H1 (cell line): ENCODE data around the gene A3GALT2. TPM values are rescaled to one million over a fixed set of nuclear protein-coding genes. Genes with fewer than 3 reads are reported as not detected.
A peak's percentile ranks its signal among the peaks of the same experiment; 100 is the strongest.

Source experiments
- CTCF ChIA-PET: fragments of 300-600 bp; sonication (Branson Sonifier 250); formaldehyde crosslinking; loops from one replicate; lab custom pipeline; 2021; ENCODE audit not compliant: partially characterized antibody; lab: Charles Lee
- POLR2A ChIA-PET: fragments of 300-600 bp; sonication (Branson Sonifier 250); formaldehyde crosslinking; loops from one replicate; lab custom pipeline; 2021; ENCODE audit warnings: inconsistent platforms; ENCODE audit not compliant: partially characterized antibody; lab: Charles Lee
- DNase-seq, 2 experiments: peaks; one replicate each; pipeline versions ENCODE4 v3.0.0 to v3.0.0-alpha.2; 2010 to 2022; ENCODE audit warnings: low spot score in 2 of 2, low read depth in 1 of 2, mixed read lengths in 1 of 2
- FAIRE-seq: peaks from 2 replicates; lab custom pipeline; 2011; peaks lifted over from hg19 to GRCh38; lab: Jason Lieb, UNC
- H2AFZ ChIP-seq: 2 replicates; pipeline ENCODE4 v1.8.1; 2012; ENCODE audit warnings: low read length, inconsistent platforms
- H2AK5ac ChIP-seq: 2 replicates; pipeline ENCODE4 v1.6.1; 2013; ENCODE audit warnings: low read depth, low read length
- H2BK120ac ChIP-seq: replicated peaks from 2 replicates; pipeline ENCODE3; 2013; ENCODE audit warnings: low read depth, low read length, inconsistent platforms
- H2BK12ac ChIP-seq: 2 replicates; pipeline ENCODE4 v1.6.1; 2013; ENCODE audit warnings: low read depth, low read length
- H2BK15ac ChIP-seq: 2 replicates; pipeline ENCODE4 v1.6.1; 2013; ENCODE audit warnings: low read length
- H2BK20ac ChIP-seq: 2 replicates; pipeline ENCODE4 v1.6.1; 2013; ENCODE audit warnings: low read length
- H2BK5ac ChIP-seq: 2 replicates; pipeline ENCODE4 v1.6.1; 2013; ENCODE audit warnings: low read depth, low read length
- H3K14ac ChIP-seq: 2 replicates; pipeline ENCODE4 v1.6.1; 2013; ENCODE audit warnings: inconsistent platforms; ENCODE audit not compliant: insufficient read length
- H3K18ac ChIP-seq: 2 replicates; pipeline ENCODE4 v1.6.1; 2013; ENCODE audit warnings: low read length; ENCODE audit errors: extremely low read depth
- H3K23ac ChIP-seq: 2 replicates; pipeline ENCODE4 v1.6.1; 2013; ENCODE audit warnings: inconsistent platforms; ENCODE audit not compliant: insufficient read length
- H3K23me2 ChIP-seq: 2 replicates; pipeline ENCODE4 v1.6.1; 2013; ENCODE audit warnings: low read depth, low read length
- H3K27ac ChIP-seq: 2 replicates; pipeline ENCODE4 v1.6.1; 2011; ENCODE audit warnings: low read depth, low read length, inconsistent platforms
- H3K27me3 ChIP-seq, 4 experiments: replicated peaks in 1 of 4; 1 replicate in 1 of 4; 2 replicates in 3 of 4; pipeline versions ENCODE4 v1.6.1 to v1.8.1; 2011 to 2013; ENCODE audit warnings: low read length in 3 of 4, mild to moderate bottlenecking in 3 of 4, inconsistent platforms in 2 of 4, mixed read lengths in 2 of 4, moderate library complexity in 1 of 4; ENCODE audit not compliant: control insufficient read depth in 3 of 4, insufficient read depth in 3 of 4; ENCODE audit errors: extremely low read depth in 1 of 4
- H3K36me3 ChIP-seq, 4 experiments: 2 replicates each; pipeline versions ENCODE4 v1.6.1 to v1.8.1; 2011 to 2013; ENCODE audit warnings: mild to moderate bottlenecking in 4 of 4, low read length in 3 of 4, moderate library complexity in 2 of 4, control low read depth in 1 of 4, inconsistent platforms in 1 of 4; ENCODE audit not compliant: insufficient read depth in 4 of 4, control insufficient read depth in 2 of 4
- H3K4ac ChIP-seq: replicated peaks from 2 replicates; pipeline ENCODE3; 2013; ENCODE audit warnings: low read length, low read depth, mixed read lengths, inconsistent platforms; ENCODE audit not compliant: insufficient read length
- H3K4me1 ChIP-seq, 4 experiments: replicated peaks in 1 of 4; 1 replicate in 1 of 4; 2 replicates in 3 of 4; pipeline versions ENCODE4 v1.6.1 to v1.8.1; 2011 to 2013; ENCODE audit warnings: low read length in 3 of 4, inconsistent platforms in 2 of 4, mixed read lengths in 1 of 4; ENCODE audit not compliant: insufficient read depth in 4 of 4, control insufficient read depth in 3 of 4
- H3K4me2 ChIP-seq, 2 experiments: 2 replicates each; pipeline versions ENCODE4 v1.6.1 to v1.8.1; 2011 to 2013; ENCODE audit warnings: low read depth in 2 of 2, low read length in 2 of 2, control low read depth in 1 of 2, inconsistent platforms in 1 of 2, mild to moderate bottlenecking in 1 of 2; ENCODE audit not compliant: insufficient read depth in 1 of 2
- H3K4me3 ChIP-seq, 4 experiments: fragments of 200-600, 300-600 bp in 1 of 4; sonication (generic), shearing (Covaris generic), sonication (Bioruptor Twin) in 1 of 4; 2 replicates each; pipeline versions ENCODE4 v1.5.1 to v1.8.1; 2011 to 2016; ENCODE audit warnings: low read length in 4 of 4, low read depth in 3 of 4, control low read depth in 2 of 4, inconsistent platforms in 2 of 4, mild to moderate bottlenecking in 2 of 4, mixed read lengths in 1 of 4, moderate library complexity in 1 of 4; ENCODE audit not compliant: insufficient read depth in 2 of 4; ENCODE audit errors: extremely low read depth in 1 of 4
- H3K56ac ChIP-seq: replicated peaks from 2 replicates; pipeline ENCODE3; 2013; ENCODE audit warnings: low read depth, mild to moderate bottlenecking, mixed read lengths, low read length, inconsistent platforms; ENCODE audit not compliant: insufficient read length
- H3K79me1 ChIP-seq: 2 replicates; pipeline ENCODE4 v1.6.1; 2013; ENCODE audit warnings: low read depth, low read length, control low read depth
- H3K79me2 ChIP-seq, 2 experiments: 2 replicates each; pipeline versions ENCODE4 v1.6.1 to v1.8.1; 2012 to 2013; ENCODE audit warnings: low read length in 2 of 2, mild to moderate bottlenecking in 2 of 2, inconsistent platforms in 1 of 2; ENCODE audit not compliant: insufficient read depth in 2 of 2, control insufficient read depth in 1 of 2
- H3K9ac ChIP-seq, 4 experiments: replicated peaks in 1 of 4; 1 replicate in 1 of 4; 2 replicates in 3 of 4; pipeline versions ENCODE4 v1.6.1 to v1.8.1; 2011 to 2013; ENCODE audit warnings: low read depth in 3 of 4, low read length in 3 of 4, control low read depth in 2 of 4, mild to moderate bottlenecking in 2 of 4, moderate library complexity in 2 of 4, inconsistent platforms in 1 of 4; ENCODE audit errors: extremely low read depth in 1 of 4
- H3K9me3 ChIP-seq, 2 experiments: 2 replicates each; pipeline versions ENCODE4 v1.6.1 to v1.8.1; 2012 to 2013; ENCODE audit warnings: mild to moderate bottlenecking in 2 of 2, moderate library complexity in 2 of 2, control low read depth in 1 of 2, inconsistent platforms in 1 of 2, low read depth in 1 of 2, low read length in 1 of 2, mixed read lengths in 1 of 2; ENCODE audit not compliant: insufficient read depth in 2 of 2
- H4K20me1 ChIP-seq, 2 experiments: replicated peaks in 1 of 2; 2 replicates each; pipeline versions ENCODE3 to v1.8.1; 2011 to 2013; ENCODE audit warnings: inconsistent platforms in 2 of 2, low read length in 2 of 2, mild to moderate bottlenecking in 1 of 2; ENCODE audit not compliant: insufficient read depth in 2 of 2, control insufficient read depth in 1 of 2
- H4K5ac ChIP-seq: 2 replicates; pipeline ENCODE4 v1.6.1; 2013; ENCODE audit warnings: low read length, low read depth, mixed read lengths, inconsistent platforms; ENCODE audit not compliant: insufficient read length
- H4K8ac ChIP-seq: 2 replicates; pipeline ENCODE4 v1.8.0; 2013; ENCODE audit warnings: mild to moderate bottlenecking, moderate library complexity, low read length, inconsistent platforms; ENCODE audit not compliant: insufficient read depth; ENCODE audit errors: extremely low read depth
- H4K91ac ChIP-seq: replicated peaks from 2 replicates; pipeline ENCODE3; 2013; ENCODE audit warnings: low read length, mixed read lengths, inconsistent platforms; ENCODE audit not compliant: insufficient read length
- ASH2L ChIP-seq: fragments of 200-600, 300-600 bp; sonication (generic); IDR thresholded peaks from one replicate; pipeline ENCODE4 v1.7.1; 2017; ENCODE audit warnings: low read length
- ATF3 ChIP-seq: IDR thresholded peaks from 2 replicates; pipeline ENCODE4 v1.6.1; 2011; ENCODE audit warnings: low read depth, mild to moderate bottlenecking, low read length; ENCODE audit not compliant: insufficient read depth
- CBX8 ChIP-seq: fragments of 300-800, 300-1000 bp; sonication (generic); IDR thresholded peaks from 2 replicates; pipeline ENCODE4 v1.7.1; 2016; ENCODE audit warnings: low read depth, low read length, borderline replicate concordance
- E2F6 ChIP-seq: IDR thresholded peaks from 2 replicates; pipeline ENCODE4 v1.6.1; 2012; ENCODE audit warnings: inconsistent platforms
- EZH2 ChIP-seq: fragments of 200-600 bp; sonication (generic); IDR thresholded peaks from 2 replicates; pipeline ENCODE4 v1.7.1; 2012; ENCODE audit warnings: low read depth, mild to moderate bottlenecking, moderate library complexity, low read length, inconsistent platforms; ENCODE audit not compliant: severe bottlenecking
- MAX ChIP-seq: IDR thresholded peaks from 2 replicates; pipeline ENCODE4 v1.6.1; 2012; ENCODE audit warnings: inconsistent platforms
- POLR2AphosphoS5 ChIP-seq: IDR thresholded peaks from 2 replicates; pipeline ENCODE4 v1.6.1; 2011; ENCODE audit warnings: low read depth, low read length
- RNF2 ChIP-seq: fragments of 200-900, 300-1000 bp; sonication (generic); IDR thresholded peaks from 2 replicates; pipeline ENCODE4 v1.7.1; 2016; ENCODE audit warnings: borderline replicate concordance, low read depth, mild to moderate bottlenecking, antibody characterized with exemption, low read length; ENCODE audit not compliant: poor library complexity, severe bottlenecking; ENCODE audit errors: missing control alignments
- SIX5 ChIP-seq: IDR thresholded peaks from 2 replicates; pipeline ENCODE4 v1.6.1; 2011; ENCODE audit warnings: mild to moderate bottlenecking, low read depth, low read length
- WGBS, 2 experiments: shearing (Covaris generic) in 1 of 2; methylation state at CpG; one replicate each; pipeline versions ENCODE4 v1.1.6 to v1.1.7; 2013 to 2015; ENCODE audit warnings: low lambda C conversion rate in 2 of 2, mixed read lengths in 2 of 2, inconsistent platforms in 1 of 2, low coverage in 1 of 2, missing lambda C conversion rate in 1 of 2; ENCODE audit not compliant: insufficient replicate concordance in 2 of 2, insufficient coverage in 1 of 2, insufficient read length in 1 of 2; ENCODE audit errors: extremely low coverage in 1 of 2, missing lambda C conversion rate in 1 of 2; 5-methylcytosine and 5-hydroxymethylcytosine counted together
- polyA plus RNA-seq, 7 experiments: library from polyadenylated mRNA; depleted of rRNA in 3 of 7; stranded (reverse) in 5 of 7; unstranded in 2 of 7; fragments of >200 nt in 5 of 7; fragments of 200-250 nt in 2 of 7; gene quantifications; 1 replicate in 5 of 7; 2 replicates in 1 of 7; 4 replicates in 1 of 7; pipeline versions ENCODE4 v1.2.1 to v1.2.3, GENCODE V29; 2011 to 2013; ENCODE audit warnings: missing spikeins in 2 of 7, mixed read lengths in 2 of 7
- total RNA-seq: library from RNA; stranded (reverse); fragmentation: NEBNext Ultra II Directional; extraction: Animal tissue kit (Norgen Biotek cat#: 25700); gene quantifications from 2 replicates; pipeline ENCODE4 v1.2.1, GENCODE V29; 2021

A3GALT2 gene
- total and polyA plus RNA-seq, 2 of the 8 experiments (the other 6 are each of a cell fraction or from before 2014, with no cell fraction given): not detected

GRCh38 chr1:33349778-33350610, 29.1 kb upstream of the A3GALT2 start:
- Histone ChIP-seq H3K9me3 (no peaks in the 10 kb centered on the region), H2AK5ac (no peak overlapping the region), H3K9ac (peak overlapping the region in 3 of 4 experiments; percentile 16 to 76 (median 43); a peak in 3 of 7 replicates), H2BK20ac (no peak overlapping the region), H3K4me3 (peak overlapping the region; percentile 27 to 68 (median 50)), H3K27me3 (peaks cover 50 to 88% (median 78%) of the 10 kb centered on the region in 4 experiments), H3K23me2 (peaks cover 10% of the 10 kb centered on the region), H2AFZ (peak overlapping the region; percentile 34; the same call in 1 of the 2 replicates), H4K91ac (no peak overlapping the region), H2BK5ac (no peak overlapping the region), H2BK120ac (no peak overlapping the region), H3K36me3 (no peaks in the 10 kb centered on the region), H3K4me2 (peak overlapping the region; percentile 69 to 100), H3K79me1 (no peaks in the 10 kb centered on the region), H3K18ac (no peak overlapping the region), H4K8ac (peak overlapping the region; percentile 19), H3K79me2 (no peaks in the 10 kb centered on the region), H3K23ac (no peak overlapping the region), H3K4ac (no peak overlapping the region), H3K14ac (no peak overlapping the region), H4K20me1 (peaks cover 5 to 22% of the 10 kb centered on the region in 2 experiments), H2BK12ac (0 out of 2 replicates have a peak overlapping the region, but pooled peaks have one; percentile 33), H3K56ac (no peak overlapping the region), H2BK15ac (no peak overlapping the region), H4K5ac (no peak overlapping the region), H3K4me1 (peaks cover 4 to 25% (median 12%) of the 10 kb centered on the region in 4 experiments), H3K27ac (no peak overlapping the region)
- no peak for FAIRE-seq
- 6% methylated on average over 42 of the region's 104 CpGs; no CpG with 5 or more reads in 1 of the 2 experiments for WGBS, 2 experiments
- ChIA-PET CTCF (interaction anchor here (0.8 to 1.5 kb wide), 4 partner anchors 10 to 418 kb away, joined by 3 to 4 read pairs (median 3); no protein-coding TSS in a partner anchor), POLR2A (interaction anchor here (0.6 to 1.7 kb wide), 4 partner anchors 7 to 984 kb away, joined by 3 to 5 read pairs (median 5); no protein-coding TSS in a partner anchor)
- peak in 1 of 2 experiments; percentile 73 for DNase-seq
- TF ChIP-seq POLR2AphosphoS5 (peak; percentile 76), ATF3 (no peak), E2F6 (0 out of 2 replicates have a peak, but pooled peaks have one; percentile 25), CBX8 (no peak), SIX5 (no peak), RNF2 (no peak), EZH2 (peak; percentile 67), MAX (peak; percentile 54; the same call in 1 of the 2 replicates), ASH2L (no peak)
